Cardiac septum (tissue), 1 donor: ENCODE data around the gene ALDOC. TPM values are rescaled to one million over a fixed set of nuclear protein-coding genes. Genes with fewer than 3 reads are reported as not detected.

ENCODE experiments used
- total RNA-seq: library from RNA; stranded (reverse); fragmentation: NEBNext Ultra II Directional; extraction: Animal tissue kit (Norgen Biotek cat#: 25700); gene quantifications from one replicate; pipeline ENCODE4 v1.2.1, GENCODE V29; 2021
- donor health status: DM: no; HTN: no; CAD: no.

The ALDOC gene
- total RNA-seq, 1 donor from 2014 or later, result 326 TPM

Other genes with a start within 250 kb of the ALDOC start
- 17.3 TPM for gene IFT20, start 241.4 kb downstream of the ALDOC start, total RNA-seq
- gene TNFAIP1, start 241.1 kb downstream of the ALDOC start, total RNA-seq, result 58.5 TPM
- 127 TPM for gene POLDIP2, start 219.4 kb downstream of the ALDOC start, total RNA-seq
- gene SEBOX, start 211.7 kb downstream of the ALDOC start, total RNA-seq, result not detected
- gene VTN, start 206.6 kb downstream of the ALDOC start, total RNA-seq, result 48.2 TPM
- 10.4 TPM for gene SARM1, start 205.2 kb downstream of the ALDOC start, total RNA-seq
- 2.7 TPM for gene SLC46A1, start 170.7 kb downstream of the ALDOC start, total RNA-seq
- not detected for gene SLC13A2, start 103.3 kb downstream of the ALDOC start, total RNA-seq
- not detected for gene FOXN1, start 70.5 kb downstream of the ALDOC start, total RNA-seq
- gene UNC119, start 24.3 kb downstream of the ALDOC start, total RNA-seq, result 16.0 TPM
- gene PIGS, start 5.4 kb downstream of the ALDOC start, total RNA-seq, result 51.5 TPM
- gene SPAG5, start 22.1 kb upstream of the ALDOC start, total RNA-seq, result 0.78 TPM
- gene RSKR, start 37.3 kb upstream of the ALDOC start, total RNA-seq, result 6.8 TPM
- gene BLTP2, start 68.3 kb upstream of the ALDOC start, total RNA-seq, result 70.4 TPM
- 26.6 TPM for gene SDF2, start 85.0 kb upstream of the ALDOC start, total RNA-seq
- gene SUPT6H, start 85.3 kb upstream of the ALDOC start, total RNA-seq, result 48.4 TPM
- 2.0 TPM for gene PROCA1, start 135.0 kb upstream of the ALDOC start, total RNA-seq
- gene RAB34, start 141.0 kb upstream of the ALDOC start, total RNA-seq, result 15.3 TPM
- 725 TPM for gene RPL23A, start 143.1 kb upstream of the ALDOC start, total RNA-seq
- gene TLCD1, start 149.3 kb upstream of the ALDOC start, total RNA-seq, result 2.4 TPM
- 0.78 TPM for gene NEK8, start 151.9 kb upstream of the ALDOC start, total RNA-seq
- gene TRAF4, start 167.1 kb upstream of the ALDOC start, total RNA-seq, result 2.8 TPM